SK-N-SH treated with all-trans-retinoic acid at 6 μM for 48 hours (cell line): ENCODE results near the gene ZFP91.

Experiments
- ATAC-seq: fragments of 200-7000 bp; cut with Tn5 transposase; 3 replicates; pipeline ENCODE4 v1.9.1; 2020; ENCODE audit warnings: mild to moderate bottlenecking, moderate library complexity
- ARNTL ChIP-seq: fragments of 450-650 bp; formaldehyde crosslinking; IDR thresholded peaks from 2 replicates; pipeline ENCODE4 v1.5.0; 2020; ENCODE audit warnings: low read depth, mild to moderate bottlenecking, moderate library complexity, borderline replicate concordance
- BACH2 ChIP-seq: fragments of 250-450 bp; sonication (Bioruptor Pico); IDR thresholded peaks from 2 replicates; pipeline ENCODE4 v1.9.0; 2021; ENCODE audit warnings: mild to moderate bottlenecking, borderline replicate concordance
- CREB5 ChIP-seq: fragments of 250-450 bp; sonication (Bioruptor Pico); IDR thresholded peaks from 2 replicates; pipeline ENCODE4 v1.5.1; 2020; ENCODE audit warnings: low read depth, mild to moderate bottlenecking, moderate library complexity
- CSDC2 ChIP-seq: fragments of 250-450 bp; sonication (Bioruptor Pico); IDR thresholded peaks from 2 replicates; pipeline ENCODE4 v1.5.0; 2020; ENCODE audit warnings: mild to moderate bottlenecking, moderate library complexity
- CSRNP3 ChIP-seq: fragments of 250-450 bp; sonication (Bioruptor Pico); IDR thresholded peaks from 2 replicates; pipeline ENCODE4 v1.5.1; 2021; ENCODE audit warnings: mild to moderate bottlenecking, moderate library complexity
- ESRRG ChIP-seq: fragments of 250-450 bp; sonication (Bioruptor Pico); IDR thresholded peaks from 2 replicates; pipeline ENCODE4 v1.6.1; 2021; ENCODE audit warnings: mild to moderate bottlenecking
- GLIS3 ChIP-seq: fragments of 250-450 bp; sonication (Bioruptor Pico); IDR thresholded peaks from 2 replicates; pipeline ENCODE4 v1.5.0; 2020; ENCODE audit warnings: mild to moderate bottlenecking, moderate library complexity
- ISL1 ChIP-seq: fragments of 250-450 bp; sonication (Bioruptor Pico); IDR thresholded peaks from 2 replicates; pipeline ENCODE4 v2.1.2; 2022; ENCODE audit warnings: mild to moderate bottlenecking, moderate library complexity
- PATZ1 ChIP-seq: fragments of 250-450 bp; sonication (Bioruptor Pico); IDR thresholded peaks from 2 replicates; pipeline ENCODE4 v1.8.0; 2020; ENCODE audit warnings: mild to moderate bottlenecking, moderate library complexity, borderline replicate concordance
- POU6F1 ChIP-seq: fragments of 250-450 bp; sonication (Bioruptor Pico); IDR thresholded peaks from 2 replicates; pipeline ENCODE4 v1.8.0; 2021; ENCODE audit warnings: low read depth, mild to moderate bottlenecking, moderate library complexity, borderline replicate concordance
- RARB ChIP-seq: fragments of 250-450 bp; sonication (Bioruptor Pico); IDR thresholded peaks from 2 replicates; pipeline ENCODE4 v1.8.0; 2021; ENCODE audit warnings: mild to moderate bottlenecking, moderate library complexity
- SNAI2 ChIP-seq: fragments of 250-450 bp; sonication (Bioruptor Pico); IDR thresholded peaks from 2 replicates; pipeline ENCODE4 v1.5.0; 2020; ENCODE audit warnings: mild to moderate bottlenecking, moderate library complexity
- TCF4 ChIP-seq: fragments of 250-450 bp; sonication (Bioruptor Pico); IDR thresholded peaks from 2 replicates; pipeline ENCODE4 v1.8.0; 2021; ENCODE audit warnings: mild to moderate bottlenecking, moderate library complexity, borderline replicate concordance
- TOX ChIP-seq: fragments of 250-450 bp; sonication (Bioruptor Pico); IDR thresholded peaks from 2 replicates; pipeline ENCODE4 v1.8.0; 2021; ENCODE audit warnings: mild to moderate bottlenecking, moderate library complexity, borderline replicate concordance
- TSHZ2 ChIP-seq: fragments of 250-450 bp; sonication (Bioruptor Pico); IDR thresholded peaks from 2 replicates; pipeline ENCODE4 v1.5.0; 2020; ENCODE audit warnings: mild to moderate bottlenecking, moderate library complexity
- ZC3H10 ChIP-seq: fragments of 250-450 bp; sonication (Bioruptor Pico); IDR thresholded peaks from 2 replicates; pipeline ENCODE4 v1.5.1; 2021; ENCODE audit warnings: mild to moderate bottlenecking, moderate library complexity
- ZFP3 ChIP-seq: fragments of 250-450 bp; sonication (Bioruptor Pico); IDR thresholded peaks from 2 replicates; pipeline ENCODE4 v1.5.0; 2020; ENCODE audit warnings: mild to moderate bottlenecking, moderate library complexity
- ZNF565 ChIP-seq: fragments of 450-650 bp; formaldehyde crosslinking; conservative IDR thresholded peaks from 2 replicates; pipeline ENCODE4 v1.5.0; 2020; ENCODE audit warnings: low read depth, mild to moderate bottlenecking, moderate library complexity
- ZNF70 ChIP-seq: fragments of 450-650 bp; formaldehyde crosslinking; IDR thresholded peaks from 2 replicates; pipeline ENCODE4 v1.5.0; 2020; ENCODE audit warnings: mild to moderate bottlenecking, moderate library complexity
- ZNF8 ChIP-seq: fragments of 450-650 bp; formaldehyde crosslinking; IDR thresholded peaks from 2 replicates; pipeline ENCODE4 v1.5.0; 2020; ENCODE audit warnings: mild to moderate bottlenecking, moderate library complexity

The ZFP91 gene

DNA sequence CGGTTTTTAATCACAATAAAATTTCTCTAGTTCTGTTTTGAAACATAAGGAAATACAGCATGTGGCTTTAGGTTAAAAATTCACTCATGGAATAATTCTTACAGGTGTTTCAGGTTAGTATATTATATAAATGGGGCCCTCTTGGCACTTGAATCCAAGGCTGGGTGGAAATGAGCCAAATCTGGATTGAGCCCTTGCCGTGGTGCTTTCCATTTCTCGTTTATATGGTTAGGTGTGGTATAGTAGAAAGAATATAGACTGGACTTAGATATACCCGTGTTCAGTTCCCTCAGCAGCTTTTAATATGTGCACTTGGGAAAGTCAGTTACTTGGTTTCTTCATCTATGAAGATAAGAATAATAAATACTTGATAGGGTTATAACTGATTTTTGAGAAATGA lies 16.0 kb downstream of the ZFP91 start:
- no peak for ATAC-seq
- TF ChIP-seq TOX (CRISPR knock-in tag) (no peak), CREB5 (CRISPR knock-in tag) (no peak), ARNTL (CRISPR knock-in tag) (no peak)

GRCh38 chr11:58596621-58597020 lies 17.8 kb downstream of the ZFP91 start:
- TF ChIP-seq ISL1 (CRISPR knock-in tag) (no peak), ESRRG (CRISPR knock-in tag) (no peak), ZFP3 (no peak)
- ATAC-seq: no peak; the same call in 2 of the 3 replicates

- ATAC-seq: no peak
- TF ChIP-seq POU6F1 (CRISPR knock-in tag): no peak
- no peak for TF ChIP-seq ZFP3
- no peak for TF ChIP-seq ARNTL (CRISPR knock-in tag)
- no peak for TF ChIP-seq ZNF565
- TF ChIP-seq TSHZ2 (CRISPR knock-in tag): no peak
- TF ChIP-seq ZNF8 (CRISPR knock-in tag): no peak
These were observed 18.8 kb downstream of the ZFP91 start for GRCh38 chr11:58597486-58598144.

- TF ChIP-seq ZNF565: no peak
- TF ChIP-seq CREB5 (CRISPR knock-in tag): no peak
- TF ChIP-seq GLIS3 (CRISPR knock-in tag): no peak
- TF ChIP-seq BACH2 (CRISPR knock-in tag): no peak
- TF ChIP-seq ZFP3: no peak
- no peak for TF ChIP-seq TCF4 (CRISPR knock-in tag)
- TF ChIP-seq RARB (CRISPR knock-in tag): no peak
- TF ChIP-seq ZNF70: no peak
- no peak for TF ChIP-seq ZC3H10
- no peak for TF ChIP-seq CSDC2 (CRISPR knock-in tag)
- no peak for TF ChIP-seq ARNTL (CRISPR knock-in tag)
- TF ChIP-seq PATZ1 (CRISPR knock-in tag): no peak
- no peak for TF ChIP-seq TOX (CRISPR knock-in tag)
- TF ChIP-seq CSRNP3: no peak
- TF ChIP-seq ESRRG (CRISPR knock-in tag): no peak
- TF ChIP-seq POU6F1 (CRISPR knock-in tag): no peak
- TF ChIP-seq SNAI2 (CRISPR knock-in tag): no peak
- no peak for ATAC-seq
These were observed 21.6 kb downstream of the ZFP91 start for GRCh38 chr11:58600510-58600909.
